HG03354 (cell line): ENCODE data around the gene AK1.
"Not testable (repeated sequence)": the region's sequence is repeated elsewhere in the genome, so short reads cannot be mapped to it uniquely, and the experiment has no call there.

Experiments used
- ATAC-seq: cut with Tn5 transposase; IDR thresholded peaks from one replicate; pipeline ENCODE4 v1.9.1; 2021; ENCODE audit warnings: mild to moderate bottlenecking; ENCODE audit not compliant: unreplicated experiment, poor library complexity, severe bottlenecking

The AK1 gene

DNA sequence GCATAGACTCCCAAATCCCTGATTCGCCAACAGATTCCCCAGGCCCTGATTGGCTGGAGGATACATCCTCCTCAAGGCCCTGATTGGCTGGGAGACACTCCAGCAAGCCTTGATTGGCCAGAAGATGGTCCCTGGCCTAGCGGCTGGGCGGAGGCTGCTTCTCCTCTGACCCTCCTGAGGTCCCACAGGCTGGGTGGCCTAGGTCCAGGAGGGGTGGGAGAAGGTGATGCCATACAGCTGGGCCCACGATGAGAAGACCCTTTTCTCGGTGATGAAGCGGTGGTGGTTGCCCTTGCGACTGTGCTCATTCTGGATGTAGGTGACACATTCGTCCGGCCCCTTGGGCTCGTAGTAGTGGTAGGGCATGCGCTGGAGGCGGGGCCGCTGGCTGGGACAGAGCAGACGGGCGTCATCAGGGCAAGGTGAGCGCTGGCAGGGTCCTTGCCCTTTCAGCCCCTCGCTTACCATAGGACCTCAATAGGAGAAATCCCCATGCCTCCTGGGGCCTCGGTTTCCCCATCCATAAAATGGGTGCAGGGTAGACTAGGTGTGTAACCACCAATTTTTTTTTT, 9.0 kb upstream of the AK1 start:
- no peak for ATAC-seq

DNA sequence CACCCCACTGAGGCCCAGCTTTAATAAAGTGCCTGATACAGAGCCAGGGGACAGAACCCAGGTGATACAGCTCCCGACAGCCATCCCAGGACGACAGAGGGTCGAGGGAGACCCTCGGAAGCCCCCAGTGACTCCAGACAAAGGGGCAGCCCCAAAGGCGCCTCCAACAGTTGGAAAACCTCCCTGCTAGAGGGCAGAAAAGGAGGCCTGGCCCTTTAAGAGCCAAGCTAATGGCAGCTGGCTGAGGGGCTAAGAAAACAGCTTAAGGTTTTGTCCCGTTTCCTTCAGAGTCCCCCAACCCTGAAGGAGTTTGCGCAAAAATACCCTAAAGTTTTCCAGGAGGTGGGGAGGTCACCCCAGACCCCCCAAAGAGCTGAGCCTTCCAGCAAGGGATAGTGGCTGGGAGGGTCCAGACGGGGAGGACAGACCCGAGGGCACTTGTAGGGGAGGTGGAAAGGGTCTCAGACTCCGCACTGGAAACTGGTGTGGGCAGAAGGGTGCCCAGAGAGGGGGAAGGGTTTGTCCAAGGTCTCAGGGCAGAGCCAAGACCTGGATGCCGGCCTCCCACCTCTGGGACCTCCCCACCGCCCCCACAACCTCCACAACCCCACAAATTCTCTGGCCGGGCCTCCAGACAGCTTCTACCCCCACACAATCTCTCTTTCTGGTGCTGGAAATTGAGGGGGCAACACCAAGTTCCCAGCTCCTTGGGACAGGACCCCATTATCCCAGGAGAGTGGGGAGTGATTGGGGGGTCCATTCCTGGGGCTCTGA, 8.2 kb upstream of the AK1 start:
- ATAC-seq, result no peak

DNA sequence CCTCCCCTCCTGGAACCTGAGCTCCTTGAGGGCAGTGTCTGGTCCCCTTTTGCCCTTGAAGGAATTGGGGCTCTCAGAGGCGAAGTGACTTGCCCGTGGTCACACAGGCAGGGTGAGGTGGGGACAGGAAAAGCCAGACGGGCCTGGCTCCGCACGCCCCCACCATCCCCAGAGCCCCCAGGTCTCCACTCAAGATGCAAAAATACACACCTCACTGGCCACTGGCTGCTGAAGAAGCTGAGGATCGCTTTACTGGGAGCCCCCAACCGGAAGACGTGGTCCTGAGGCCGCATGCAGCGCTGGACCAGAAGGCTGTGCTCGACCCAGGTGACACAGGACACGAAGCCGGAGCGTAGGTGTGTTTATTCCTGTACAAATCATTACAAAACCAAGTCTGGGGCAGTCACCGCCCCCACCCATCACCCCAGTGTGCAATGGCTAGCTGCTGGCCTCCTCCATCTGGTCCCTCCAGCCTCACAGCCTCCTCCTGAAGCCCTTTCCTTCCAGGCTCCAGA, 7.6 kb upstream of the AK1 start:
- no peak for ATAC-seq

DNA sequence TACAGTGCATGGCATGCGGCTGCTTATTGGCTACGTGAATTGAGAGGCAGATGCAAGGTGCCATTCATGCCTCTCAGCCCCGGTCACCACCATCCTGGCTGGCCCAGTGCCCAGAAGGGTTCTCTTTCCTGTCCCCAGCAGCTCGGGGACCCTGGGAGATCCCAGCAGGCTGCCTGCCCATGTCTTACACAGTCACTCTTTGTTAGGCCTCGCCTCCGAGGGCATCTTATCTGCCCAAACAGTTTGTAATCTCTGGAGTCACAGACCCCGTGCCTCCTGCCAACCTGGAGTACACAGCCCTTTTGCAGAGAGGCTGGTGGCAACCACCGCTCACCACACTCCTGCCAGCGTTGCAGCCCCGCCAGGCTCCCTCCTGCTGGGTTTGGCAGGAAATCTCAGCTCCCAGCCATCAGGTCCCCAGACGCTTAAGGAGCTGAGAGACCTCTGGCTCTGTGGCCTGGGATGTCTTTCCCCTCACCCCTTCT, 7.0 kb upstream of the AK1 start:
- ATAC-seq, result no peak

DNA sequence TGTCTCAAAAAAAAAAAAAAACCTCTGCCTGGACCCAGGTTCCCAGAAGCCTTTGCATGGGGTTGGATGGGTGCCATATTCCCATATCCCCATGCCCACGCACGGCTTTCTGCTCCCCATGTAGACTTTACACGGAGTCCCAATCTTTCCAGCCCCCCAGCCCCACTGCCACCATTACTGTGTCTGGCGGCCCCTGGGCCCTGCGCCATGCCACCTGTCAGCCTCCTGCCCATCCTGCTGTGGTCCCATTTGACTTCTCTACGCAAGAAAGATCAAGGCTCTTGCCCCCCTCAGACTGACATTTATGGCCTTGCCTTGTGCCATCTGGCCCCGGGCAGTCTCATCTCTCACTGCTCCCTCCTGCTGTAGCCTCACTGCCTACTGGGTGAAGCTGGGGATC, 6.5 kb upstream of the AK1 start:
- ATAC-seq, result no peak

DNA sequence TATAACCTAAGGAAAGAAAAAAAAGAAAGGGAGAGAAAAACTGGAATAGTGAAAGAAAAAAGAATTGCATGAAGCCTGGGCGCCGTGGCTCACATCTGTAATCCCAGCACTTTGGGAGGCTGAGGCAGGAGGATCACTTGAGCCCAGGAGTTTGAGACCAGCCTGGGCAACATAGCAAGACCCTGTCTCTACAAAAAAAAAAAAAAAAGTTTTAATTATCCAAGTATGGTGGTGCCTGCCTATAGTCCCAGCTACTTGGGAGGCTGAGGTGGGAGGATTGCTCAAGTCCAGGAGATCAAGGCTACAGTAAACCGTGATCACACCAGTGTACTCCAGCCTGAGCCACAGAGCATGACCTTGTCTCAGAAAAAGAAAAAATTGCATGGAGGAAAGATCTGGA, 4.2 kb upstream of the AK1 start:
- ATAC-seq, result not testable (repeated sequence)

DNA sequence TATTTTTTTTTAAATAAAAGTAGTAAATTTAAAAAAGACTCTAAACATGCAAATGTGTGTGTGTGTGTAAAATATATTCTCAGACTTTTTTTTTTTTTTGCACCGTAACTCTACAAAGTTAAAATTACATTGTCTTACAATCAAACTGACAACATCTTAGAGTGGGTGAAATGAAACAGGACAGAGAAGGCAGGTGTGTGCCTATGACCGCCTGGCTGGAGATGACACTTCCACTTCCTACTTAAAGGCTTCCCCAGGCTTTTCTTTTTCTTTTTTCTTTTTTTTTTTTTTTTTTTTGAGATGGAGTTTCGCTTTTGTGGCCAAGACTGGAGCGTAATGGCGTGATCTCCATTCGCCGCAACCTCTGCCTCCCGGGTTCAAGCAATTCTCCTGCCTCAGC, 2.7 kb upstream of the AK1 start:
- no peak for ATAC-seq

DNA sequence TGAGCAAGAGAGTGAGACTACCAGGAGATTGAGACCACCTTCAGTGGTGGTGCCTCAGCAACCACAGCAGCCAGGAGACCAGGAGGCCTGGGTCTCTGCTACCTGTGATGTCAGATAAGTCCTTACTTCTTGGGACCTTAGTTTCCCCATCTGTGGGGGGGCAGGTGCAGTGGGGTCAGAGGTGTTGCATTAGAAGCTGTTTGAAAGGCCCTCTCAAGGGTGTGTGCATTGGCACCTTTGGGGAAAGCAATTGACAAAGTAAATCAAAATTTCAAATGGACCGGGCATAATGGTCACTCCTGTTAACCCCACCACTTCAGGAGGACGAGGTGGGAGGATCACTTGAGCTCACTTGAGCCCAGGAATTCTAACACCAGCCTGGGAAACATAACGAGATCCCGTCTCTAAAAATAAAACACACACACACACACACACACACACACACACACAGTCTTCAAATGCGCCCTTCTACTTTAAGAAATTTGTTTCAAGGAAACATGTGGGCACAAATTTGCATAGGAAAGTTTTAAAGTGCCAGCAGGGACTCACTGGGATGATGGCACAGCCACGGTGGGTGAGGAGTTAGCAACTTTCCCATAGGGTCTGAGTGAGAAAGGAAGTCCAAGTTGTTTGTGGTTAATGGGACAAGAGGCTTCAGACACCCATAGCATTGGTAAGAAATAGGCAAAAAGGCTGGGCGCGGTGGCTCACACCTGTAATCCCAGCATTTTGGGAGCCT, 1.3 kb upstream of the AK1 start:
- no peak for ATAC-seq

DNA sequence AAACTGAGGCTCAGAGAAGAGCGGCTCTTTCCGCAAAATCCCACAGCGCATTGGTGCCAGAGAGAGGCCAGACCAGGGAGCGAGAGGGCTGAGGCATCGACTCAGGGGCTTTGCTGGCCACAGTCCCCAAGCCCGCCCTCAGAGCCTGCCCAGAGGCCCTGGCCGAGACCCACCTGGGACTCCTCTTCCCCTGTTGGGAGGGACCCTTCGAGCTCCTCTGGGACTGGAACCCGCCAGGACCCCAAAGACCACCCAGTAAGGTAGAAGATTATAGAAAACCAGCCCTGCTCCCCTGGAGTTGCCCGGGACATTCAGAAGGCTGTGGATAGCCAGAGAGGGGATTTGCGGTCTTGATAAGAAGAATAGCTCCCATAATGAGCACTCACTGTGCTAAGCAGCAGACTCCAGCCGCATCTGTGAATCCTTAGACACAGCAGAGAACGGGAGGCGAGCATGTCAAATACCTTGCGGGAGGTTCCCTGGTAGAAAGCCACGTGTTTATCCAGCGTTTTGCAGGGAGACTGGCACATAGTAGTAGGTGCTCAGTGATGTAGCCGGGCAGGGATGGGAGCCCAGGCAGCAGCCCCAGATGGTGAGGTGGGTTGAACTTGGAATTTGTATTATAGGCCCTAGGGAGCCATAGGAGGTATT, 651 bp upstream of the AK1 start:
- no peak for ATAC-seq

DNA sequence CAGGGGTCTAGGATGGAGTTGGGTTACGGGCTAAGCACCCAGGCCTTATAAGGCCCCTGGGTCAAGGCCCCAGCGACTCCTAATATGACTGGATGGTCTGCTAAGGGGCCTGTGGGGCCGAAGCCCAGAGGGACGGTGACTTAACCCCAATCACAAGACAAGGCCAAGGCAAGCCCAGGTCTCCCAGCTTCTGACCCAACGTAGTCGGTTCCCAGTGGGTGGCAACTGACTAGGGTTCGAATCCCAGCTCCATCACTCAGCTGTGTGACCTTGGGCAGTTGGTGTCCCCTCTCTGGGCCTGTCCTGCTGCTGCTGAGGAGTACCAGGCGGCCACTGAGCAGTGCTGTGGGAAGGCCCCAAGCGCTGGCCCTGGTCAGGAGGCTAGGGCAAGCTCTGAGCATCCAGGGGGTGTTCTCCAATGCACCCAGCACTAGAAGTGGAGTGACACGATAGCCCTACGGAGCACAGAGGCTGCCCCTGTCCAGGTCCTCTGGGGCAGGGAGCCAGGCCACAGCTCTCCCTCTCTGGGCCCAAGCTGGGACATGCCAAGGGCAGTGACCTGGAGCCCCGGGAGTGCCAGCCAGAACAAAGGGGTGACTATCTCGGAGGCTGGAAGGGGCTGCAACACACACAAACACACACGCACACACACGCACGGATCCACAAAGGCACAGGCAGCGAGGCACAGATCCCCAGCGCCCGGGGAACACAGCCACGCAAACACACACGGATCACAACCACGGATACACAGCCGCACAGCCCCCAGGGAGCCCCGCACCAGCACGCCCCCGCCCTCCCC, 512 bp downstream of the AK1 start:
- ATAC-seq, result no peak

DNA sequence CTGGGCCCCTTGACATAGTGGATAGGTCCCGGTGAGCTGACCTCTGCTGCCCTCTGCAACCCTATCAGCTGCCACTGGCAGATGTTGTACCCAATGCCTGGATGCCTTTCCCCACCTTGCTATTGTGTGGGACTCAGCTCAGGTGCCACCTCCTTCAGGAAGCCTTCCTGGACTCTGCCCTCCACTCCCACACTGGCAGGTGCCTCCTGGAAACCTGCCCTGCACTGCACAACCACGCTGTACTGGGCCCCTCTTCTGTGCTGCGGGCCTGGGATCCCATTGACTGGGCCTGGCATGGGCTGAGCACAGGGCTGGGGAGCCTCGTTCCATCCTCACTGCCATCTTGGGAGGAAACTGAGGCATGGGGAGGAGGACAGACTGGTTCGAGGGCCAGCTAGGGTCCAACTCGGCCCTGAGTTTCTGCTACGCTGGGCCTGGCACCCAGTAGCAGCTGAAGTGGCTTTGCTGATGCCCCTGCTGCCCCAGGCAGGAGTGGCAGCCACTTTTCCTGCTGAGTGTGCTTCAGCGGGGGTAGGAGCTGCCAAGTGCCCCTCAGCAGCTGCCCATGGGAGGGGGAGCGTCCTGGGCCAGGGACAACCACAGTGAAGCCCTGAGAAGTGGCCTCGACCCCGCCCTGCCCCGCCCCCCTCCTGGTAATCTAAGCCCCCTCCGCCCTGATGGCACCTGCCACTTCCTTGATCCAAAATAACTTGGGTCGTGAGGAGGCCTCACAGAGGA, 1.3 kb downstream of the AK1 start:
- no peak for ATAC-seq

DNA sequence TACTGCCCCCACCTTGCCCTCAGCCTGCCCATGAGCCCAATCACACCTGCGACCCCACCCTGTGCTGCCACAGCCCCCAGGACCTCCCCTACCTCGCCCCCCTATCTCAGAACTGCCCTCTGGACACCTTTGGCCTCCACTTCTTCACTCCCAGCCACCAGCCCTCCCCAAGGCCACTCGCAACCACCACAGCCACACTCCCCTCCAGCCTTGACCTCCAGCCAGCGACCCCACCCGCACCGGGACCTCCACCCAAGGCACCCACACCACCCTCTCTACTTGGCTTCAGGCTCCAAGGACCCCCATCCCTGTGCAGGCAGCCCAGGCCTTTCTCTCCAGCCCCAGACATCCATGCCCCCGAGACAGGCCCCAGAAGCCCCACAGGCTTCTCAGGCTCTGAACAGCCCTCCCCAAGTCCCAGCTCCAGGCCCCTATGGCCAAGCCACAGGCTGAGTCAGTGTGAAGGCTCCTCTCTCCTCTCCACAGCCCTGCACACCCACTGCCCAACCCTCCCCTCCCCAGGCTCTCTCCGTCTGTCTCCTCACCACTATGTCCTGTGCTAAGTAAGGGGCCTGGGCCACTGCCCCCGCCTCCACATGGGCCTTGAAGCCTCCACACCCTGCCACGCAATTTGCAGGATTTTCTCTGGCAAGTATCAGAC, 2.0 kb downstream of the AK1 start:
- no peak for ATAC-seq

DNA sequence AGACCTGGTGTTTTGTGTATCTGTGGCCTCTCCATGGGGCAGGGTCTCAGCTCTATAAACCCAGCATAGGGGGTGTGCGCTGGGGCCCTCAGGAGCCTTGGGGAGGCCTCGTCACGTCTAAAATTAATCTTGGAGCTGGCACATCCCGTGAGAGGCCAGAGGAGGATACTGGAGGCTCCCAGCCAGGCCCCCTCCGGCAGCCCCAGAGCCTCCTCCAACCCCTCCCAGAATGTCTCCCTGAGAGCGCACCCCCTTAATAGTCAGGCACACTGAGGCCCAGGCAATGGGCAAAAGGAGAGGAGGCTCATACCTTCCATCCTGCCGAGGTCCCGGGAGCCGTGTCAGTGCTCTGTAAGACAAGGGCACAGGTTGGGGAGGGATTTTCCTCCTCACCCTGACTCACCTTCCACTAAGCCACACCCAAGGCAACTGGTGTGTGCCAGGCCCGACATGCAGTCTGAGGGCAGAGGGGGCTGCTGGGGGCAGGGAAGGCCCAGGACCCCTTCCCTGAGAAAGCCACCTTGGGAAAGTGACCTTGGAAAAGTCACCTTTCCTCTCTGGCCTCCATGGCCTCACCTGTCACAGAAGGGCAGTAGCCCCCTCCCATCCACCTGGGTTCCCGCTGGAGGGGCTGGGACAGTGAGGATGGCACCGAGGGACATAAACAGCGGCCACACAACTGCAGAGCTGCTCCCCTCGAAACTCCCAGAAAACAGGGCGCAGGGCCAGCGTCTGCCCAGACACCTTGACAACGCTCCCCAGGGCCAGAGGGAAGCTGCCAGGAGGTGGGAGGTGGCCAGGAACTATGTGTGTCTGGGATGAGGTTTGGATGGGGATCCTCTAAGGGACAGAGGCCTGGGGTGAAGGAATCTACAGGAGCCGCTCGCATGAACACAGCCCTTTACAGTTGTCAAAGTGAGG, 2.9 kb downstream of the AK1 start:
- no peak for ATAC-seq

DNA sequence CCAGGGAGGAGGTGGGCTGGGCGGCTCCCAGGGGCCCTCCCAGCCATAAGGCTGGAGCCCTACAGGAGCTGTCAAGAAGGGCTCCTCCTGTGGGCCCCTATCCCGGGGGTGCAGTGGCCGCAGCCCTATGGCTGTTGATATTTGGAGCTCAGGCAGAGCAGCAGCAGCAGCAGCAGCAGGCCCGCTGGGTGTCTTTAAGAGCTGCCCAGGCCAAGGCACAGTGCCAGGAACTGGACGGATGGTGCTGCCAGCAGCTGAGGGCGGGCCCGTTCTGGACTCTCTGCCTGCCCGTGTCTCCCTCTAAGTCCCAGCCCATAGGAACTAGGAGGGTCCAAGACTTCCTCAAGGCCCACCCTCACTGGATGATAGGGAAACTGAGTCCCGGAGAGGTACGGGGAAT, 3.6 kb downstream of the AK1 start:
- ATAC-seq, result no peak

DNA sequence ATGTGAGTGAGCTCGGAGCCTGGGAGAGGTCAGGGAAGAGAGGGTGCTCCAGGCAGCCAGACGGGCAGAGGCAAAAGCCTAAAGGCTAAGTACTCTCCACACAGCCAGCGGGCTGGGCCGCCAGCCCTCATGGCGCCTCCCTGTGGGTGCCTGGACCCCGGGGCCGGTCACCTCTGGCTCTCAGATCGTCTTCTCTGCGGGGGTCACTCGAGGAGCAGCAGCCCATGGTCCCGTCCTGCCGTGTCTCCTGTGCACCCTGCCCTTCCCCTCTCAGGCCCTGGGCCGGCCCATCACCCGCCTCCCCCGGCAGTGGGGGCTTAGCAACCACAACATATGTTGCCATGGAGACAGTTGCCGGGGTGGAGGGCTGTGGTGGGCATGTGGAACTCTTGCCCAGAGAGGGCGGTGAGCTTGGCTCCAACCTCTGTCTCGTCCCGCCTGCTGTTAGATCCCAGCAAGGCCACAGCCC, 4.2 kb downstream of the AK1 start:
- ATAC-seq, result no peak

DNA sequence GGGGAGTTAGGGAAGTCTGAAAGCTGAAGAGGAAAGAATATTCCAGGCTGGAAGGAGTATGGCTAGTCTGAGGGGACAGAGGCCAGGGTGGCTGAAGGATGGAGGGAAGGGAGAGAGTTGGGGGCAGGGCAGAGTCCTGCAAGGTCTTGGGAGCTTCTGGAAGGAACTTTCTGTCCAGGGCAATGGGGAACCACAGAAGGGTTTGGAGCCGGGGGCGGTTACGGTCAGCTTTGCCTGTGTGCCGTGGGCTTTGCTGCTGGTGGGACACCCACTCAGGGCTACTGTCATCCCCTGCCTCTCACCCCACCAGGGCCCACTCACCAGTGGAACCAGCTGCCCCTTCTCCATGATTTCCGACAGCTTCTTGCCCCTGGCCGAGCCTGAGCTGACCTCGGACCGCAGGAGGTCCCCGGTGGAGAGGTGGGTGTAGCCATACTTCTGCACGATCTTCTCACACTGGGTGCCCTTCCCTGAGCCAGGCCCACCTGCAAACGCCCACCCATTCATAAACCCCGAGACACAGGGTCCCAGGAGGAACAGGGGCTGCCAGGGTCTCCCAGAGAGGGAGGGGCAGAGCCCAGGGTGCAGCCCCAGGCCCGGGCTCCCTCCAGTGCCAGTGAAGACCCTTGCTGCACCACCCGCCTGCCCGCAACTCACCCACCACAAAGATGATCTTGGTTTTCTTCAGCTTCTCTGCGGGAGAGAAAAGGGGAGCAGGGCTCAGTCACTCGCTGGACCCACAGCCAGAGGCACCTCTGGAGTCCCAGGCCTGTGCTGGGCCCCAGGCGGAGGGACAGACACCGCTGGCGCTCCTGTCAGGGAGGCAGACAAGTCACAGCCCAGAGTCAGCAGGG, 4.9 kb downstream of the AK1 start:
- ATAC-seq, result no peak
